ENCODE data around the gene MCTP1. TPM values are rescaled to one million over a fixed set of nuclear protein-coding genes. Genes with fewer than 3 reads are reported as not detected.

The MCTP1 gene
- total and polyA plus RNA-seq, 9 of the 15 experiments (the other 6 are each of a cell fraction or from before 2014, with no cell fraction given), result 0.04 to 0.93 (median 0.06) TPM; not detected in 4

DNA sequence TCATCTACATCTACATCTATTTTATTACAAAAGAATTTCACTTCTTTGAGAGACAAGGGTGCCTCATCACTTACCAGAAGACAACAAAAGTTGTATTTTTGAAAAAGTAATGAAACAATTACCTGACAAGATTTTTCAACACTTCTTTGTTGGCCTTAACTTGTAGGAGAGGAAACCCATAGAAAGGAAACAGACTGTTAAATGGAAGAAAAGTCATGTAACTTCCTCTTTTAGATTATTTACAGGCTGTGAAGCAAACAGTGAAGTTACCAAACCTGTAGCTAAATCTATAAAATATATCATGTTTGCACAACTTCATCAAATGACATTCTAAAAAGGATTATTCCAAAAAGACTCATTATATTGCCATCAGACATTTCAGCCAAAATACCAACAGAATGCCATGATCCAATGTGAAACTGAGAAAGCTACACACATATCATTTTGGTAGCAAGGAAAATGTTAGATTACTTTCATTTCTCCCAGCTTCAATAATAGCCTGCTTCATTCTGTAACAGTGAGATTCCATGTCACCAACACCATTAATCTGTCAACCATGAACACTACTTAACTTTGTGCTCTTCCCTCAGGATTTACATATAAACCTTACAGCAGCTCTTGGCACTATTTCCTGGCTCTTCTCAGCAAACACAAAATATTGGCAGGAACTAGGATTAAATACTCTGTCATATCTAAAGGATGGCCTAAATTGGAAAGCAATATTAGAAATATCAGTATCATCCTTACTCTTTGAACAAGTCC, 122.5 kb downstream of the MCTP1 start (continued):
- TF ChIP-seq MGA (IDR thresholded peaks at IDR 0.05) (no peak), PHB2 (IDR thresholded peaks at IDR 0.05; ENCODE audit: low read depth) (no peak), HEY1 (CRISPR knock-in tag; IDR thresholded peaks at IDR 0.05; ENCODE audit: borderline replicate concordance) (no peak), PTTG1 (tag; IDR thresholded peaks at IDR 0.05; ENCODE audit: low read depth) (no peak), ZNF232 (CRISPR knock-in tag; IDR thresholded peaks at IDR 0.05) (no peak), HNRNPUL1 (IDR thresholded peaks at IDR 0.05; ENCODE audit: low read length) (no peak)
- TF ChIP-seq, protein P1, sequence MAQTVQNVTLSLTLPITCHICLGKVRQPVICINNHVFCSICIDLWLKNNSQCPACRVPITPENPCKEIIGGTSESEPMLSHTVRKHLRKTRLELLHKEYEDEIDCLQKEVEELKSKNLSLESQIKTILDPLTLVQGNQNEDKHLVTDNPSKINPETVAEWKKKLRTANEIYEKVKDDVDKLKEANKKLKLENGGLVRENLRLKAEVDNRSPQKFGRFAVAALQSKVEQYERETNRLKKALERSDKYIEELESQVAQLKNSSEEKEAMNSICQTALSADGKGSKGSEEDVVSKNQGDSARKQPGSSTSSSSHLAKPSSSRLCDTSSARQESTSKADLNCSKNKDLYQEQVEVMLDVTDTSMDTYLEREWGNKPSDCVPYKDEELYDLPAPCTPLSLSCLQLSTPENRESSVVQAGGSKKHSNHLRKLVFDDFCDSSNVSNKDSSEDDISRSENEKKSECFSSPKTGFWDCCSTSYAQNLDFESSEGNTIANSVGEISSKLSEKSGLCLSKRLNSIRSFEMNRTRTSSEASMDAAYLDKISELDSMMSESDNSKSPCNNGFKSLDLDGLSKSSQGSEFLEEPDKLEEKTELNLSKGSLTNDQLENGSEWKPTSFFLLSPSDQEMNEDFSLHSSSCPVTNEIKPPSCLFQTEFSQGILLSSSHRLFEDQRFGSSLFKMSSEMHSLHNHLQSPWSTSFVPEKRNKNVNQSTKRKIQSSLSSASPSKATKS (CRISPR knock-in tag; IDR thresholded peaks at IDR 0.05), result no peak
- TF ChIP-seq, protein P2, sequence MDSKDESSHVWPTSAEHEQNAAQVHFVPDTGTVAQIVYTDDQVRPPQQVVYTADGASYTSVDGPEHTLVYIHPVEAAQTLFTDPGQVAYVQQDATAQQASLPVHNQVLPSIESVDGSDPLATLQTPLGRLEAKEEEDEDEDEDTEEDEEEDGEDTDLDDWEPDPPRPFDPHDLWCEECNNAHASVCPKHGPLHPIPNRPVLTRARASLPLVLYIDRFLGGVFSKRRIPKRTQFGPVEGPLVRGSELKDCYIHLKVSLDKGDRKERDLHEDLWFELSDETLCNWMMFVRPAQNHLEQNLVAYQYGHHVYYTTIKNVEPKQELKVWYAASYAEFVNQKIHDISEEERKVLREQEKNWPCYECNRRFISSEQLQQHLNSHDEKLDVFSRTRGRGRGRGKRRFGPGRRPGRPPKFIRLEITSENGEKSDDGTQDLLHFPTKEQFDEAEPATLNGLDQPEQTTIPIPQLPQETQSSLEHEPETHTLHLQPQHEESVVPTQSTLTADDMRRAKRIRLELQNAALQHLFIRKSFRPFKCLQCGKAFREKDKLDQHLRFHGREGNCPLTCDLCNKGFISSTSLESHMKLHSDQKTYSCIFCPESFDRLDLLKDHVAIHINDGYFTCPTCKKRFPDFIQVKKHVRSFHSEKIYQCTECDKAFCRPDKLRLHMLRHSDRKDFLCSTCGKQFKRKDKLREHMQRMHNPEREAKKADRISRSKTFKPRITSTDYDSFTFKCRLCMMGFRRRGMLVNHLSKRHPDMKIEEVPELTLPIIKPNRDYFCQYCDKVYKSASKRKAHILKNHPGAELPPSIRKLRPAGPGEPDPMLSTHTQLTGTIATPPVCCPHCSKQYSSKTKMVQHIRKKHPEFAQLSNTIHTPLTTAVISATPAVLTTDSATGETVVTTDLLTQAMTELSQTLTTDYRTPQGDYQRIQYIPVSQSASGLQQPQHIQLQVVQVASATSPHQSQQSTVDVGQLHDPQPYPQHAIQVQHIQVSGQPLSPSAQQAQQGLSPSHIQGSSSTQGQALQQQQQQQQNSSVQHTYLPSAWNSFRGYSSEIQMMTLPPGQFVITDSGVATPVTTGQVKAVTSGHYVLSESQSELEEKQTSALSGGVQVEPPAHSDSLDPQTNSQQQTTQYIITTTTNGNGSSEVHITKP (IDR thresholded peaks at IDR 0.05; ENCODE audit: partially characterized antibody), result no peak
